HCT116 (cell line): ENCODE measurements around the gene MCAT.

Experiments used
- ATF3 ChIP-seq: IDR thresholded peaks from 2 replicates; pipeline ENCODE4 v1.6.1; 2012
- CTCF ChIP-seq, 3 experiments: fragments of 200-600 bp in 1 of 3; sonication (generic) in 1 of 3; IDR thresholded peaks in 2 of 3; conservative IDR thresholded peaks in 1 of 3; 2 replicates each; pipeline ENCODE4 v1.5.1; 2012 to 2017; ENCODE audit warnings: low read depth in 2 of 3, low read length in 2 of 3, antibody characterized with exemption in 1 of 3, borderline replicate concordance in 1 of 3, control low read depth in 1 of 3, mild to moderate bottlenecking in 1 of 3, mixed read lengths in 1 of 3, mixed run types in 1 of 3, moderate library complexity in 1 of 3; ENCODE audit not compliant: insufficient read depth in 1 of 3
- EZH2 ChIP-seq: fragments of 200-600 bp; sonication (generic); IDR thresholded peaks from 2 replicates; pipeline ENCODE4 v1.6.1; 2017; ENCODE audit warnings: antibody characterized with exemption, mixed run types
- POLR2A ChIP-seq: IDR thresholded peaks from 2 replicates; pipeline ENCODE4 v1.7.0; 2011; ENCODE audit warnings: borderline replicate concordance; ENCODE audit not compliant: insufficient read depth, insufficient read length; ENCODE audit errors: extremely low read depth
- POLR2AphosphoS5 ChIP-seq: IDR thresholded peaks from 2 replicates; pipeline ENCODE4 v1.6.1; 2011; ENCODE audit warnings: mild to moderate bottlenecking, low read depth, low read length, moderate library complexity
- REST ChIP-seq: IDR thresholded peaks from 2 replicates; pipeline ENCODE4 v1.6.1; 2012; ENCODE audit warnings: low read depth
- YY1 ChIP-seq: IDR thresholded peaks from 2 replicates; pipeline ENCODE4 v1.6.1; 2011; ENCODE audit warnings: low read length, low read depth, moderate library complexity, mild to moderate bottlenecking; ENCODE audit not compliant: insufficient replicate concordance; ENCODE audit errors: extremely low read depth

- TF ChIP-seq CTCF (IDR thresholded peaks at IDR 0.05 in 2 of 3, conservative IDR thresholded peaks at IDR 0.05 in 1 of 3; ENCODE audit: borderline replicate concordance in 1 of 3, insufficient read depth in 1 of 3, low read depth in 2 of 3, low read length in 2 of 3) (no peak), YY1 (no peak), EZH2 (no peak), POLR2AphosphoS5 (no peak), REST (no peak), POLR2A (no peak), ATF3 (no peak)
Measured at GRCh38 chr22:43162412-43163150, 19.4 kb upstream of the MCAT start.
